Measurements from ENCODE around the gene C11orf42.

C11orf42 gene

GRCh38 chr11:6237761-6238302 is 32.5 kb downstream of the C11orf42 start:
- ChIA-PET CTCF (interaction anchor here (0.7 to 4.0 kb wide), 3 partner anchors 14 to 125 kb away, joined by 4 to 25 read pairs (median 4); no protein-coding TSS in a partner anchor), POLR2A (no interaction called here)
- no peaks in the 10 kb centered on the region for H3K9me3 ChIP-seq (ENCODE audit: control insufficient read depth, insufficient read depth, low read depth, low read length)
- no peaks in the 10 kb centered on the region for H3K36me3 ChIP-seq (ENCODE audit: control insufficient read depth in 2 of 2, insufficient read depth in 1 of 2, low read length in 2 of 2)
- H3K27ac ChIP-seq (ENCODE audit: extremely low read depth, low read depth, low read length): no peak overlapping the region
- no peak overlapping the region for H3K4me3 ChIP-seq (ENCODE audit: low read depth, low read length)
- no peaks in the 10 kb centered on the region for H3K4me1 ChIP-seq (ENCODE audit: control insufficient read depth, insufficient read depth, low read length)
- TF ChIP-seq SP2 (tag by site-specific recombination; IDR thresholded peaks at IDR 0.05) (no peak), ZFP3 (tag by site-specific recombination; IDR thresholded peaks at IDR 0.05; ENCODE audit: low read depth) (peak; percentile 70), ZNF776 (tag by site-specific recombination; IDR thresholded peaks at IDR 0.05; ENCODE audit: borderline replicate concordance) (no peak), TSHZ1 (tag by site-specific recombination; IDR thresholded peaks at IDR 0.05; ENCODE audit: borderline replicate concordance) (no peak), ZNF302 (tag by site-specific recombination; IDR thresholded peaks at IDR 0.05; ENCODE audit: low read depth) (no peak), SP3 (tag by site-specific recombination; IDR thresholded peaks at IDR 0.05) (no peak), ZNF521 (tag by site-specific recombination; IDR thresholded peaks at IDR 0.05) (no peak), ZNF221 (tag by site-specific recombination; IDR thresholded peaks at IDR 0.05; ENCODE audit: borderline replicate concordance) (no peak)

- H3K9me3 ChIP-seq (ENCODE audit: control insufficient read depth, insufficient read depth, low read depth, low read length): no peaks in the 10 kb centered on the region
- no peak for TF ChIP-seq ZNF626 (tag by site-specific recombination; IDR thresholded peaks at IDR 0.05)
- TF ChIP-seq ZNF449 (tag by site-specific recombination; IDR thresholded peaks at IDR 0.05): peak; percentile 38; the same call in 1 of the 2 replicates
- no peak for TF ChIP-seq ZNF354C (tag by site-specific recombination; IDR thresholded peaks at IDR 0.05; ENCODE audit: borderline replicate concordance, low read depth)
- no peak for TF ChIP-seq ZNF302 (tag by site-specific recombination; IDR thresholded peaks at IDR 0.05; ENCODE audit: low read depth)
- TF ChIP-seq ZNF530 (tag by site-specific recombination; IDR thresholded peaks at IDR 0.05; ENCODE audit: low read depth): no peak
- H3K4me3 ChIP-seq (ENCODE audit: low read depth, low read length): no peak within 1 kb of the TSS
- ChIA-PET POLR2A (no interaction called here), CTCF (interaction anchor here (0.7 to 4.0 kb wide), 3 partner anchors 13 to 124 kb away, joined by 4 to 25 read pairs (median 8); no protein-coding TSS in a partner anchor)
- H3K27ac ChIP-seq (ENCODE audit: extremely low read depth, low read depth, low read length): no peak within 1 kb of the TSS
- H3K4me1 ChIP-seq (ENCODE audit: control insufficient read depth, insufficient read depth, low read length): no peaks in the 10 kb centered on the region
- no peaks in the 10 kb centered on the region for H3K36me3 ChIP-seq (ENCODE audit: control insufficient read depth in 2 of 2, insufficient read depth in 1 of 2, low read length in 2 of 2)
Observed at GRCh38 chr11:6238902-6239301, 33.5 kb downstream of the C11orf42 start, which contains the start of gene CNGA4. TSS of gene CNGA4 (plus strand) at chr11:6239089. CDS start at chr11:6239207, 118 bp downstream.

GRCh38 chr11:6240139-6240538 is 34.8 kb downstream of the C11orf42 start:
- no peak overlapping the region for H3K27ac ChIP-seq (ENCODE audit: extremely low read depth, low read depth, low read length)
- CTCF ChIA-PET: interaction anchor here (0.6 kb wide), 1 partner anchor 11 kb away, joined by 3 read pairs; no protein-coding TSS in a partner anchor
- POLR2A ChIA-PET: no interaction called here
- H3K4me1 ChIP-seq (ENCODE audit: control insufficient read depth, insufficient read depth, low read length): no peaks in the 10 kb centered on the region
- H3K9me3 ChIP-seq (ENCODE audit: control insufficient read depth, insufficient read depth, low read depth, low read length): no peaks in the 10 kb centered on the region
- H3K4me3 ChIP-seq (ENCODE audit: low read depth, low read length): no peak overlapping the region
- no peaks in the 10 kb centered on the region for H3K36me3 ChIP-seq (ENCODE audit: control insufficient read depth in 2 of 2, insufficient read depth in 1 of 2, low read length in 2 of 2)
- no peak for TF ChIP-seq ZNF223 (tag by site-specific recombination; IDR thresholded peaks at IDR 0.05)
- TF ChIP-seq ZNF350 (tag by site-specific recombination; IDR thresholded peaks at IDR 0.05): no peak
- TF ChIP-seq ZNF26 (tag by site-specific recombination; IDR thresholded peaks at IDR 0.05): no peak
- TF ChIP-seq ZNF423 (tag by site-specific recombination; IDR thresholded peaks at IDR 0.05): no peak
- TF ChIP-seq ZNF549 (tag by site-specific recombination; IDR thresholded peaks at IDR 0.05): no peak
- TF ChIP-seq ZNF202 (tag by site-specific recombination; IDR thresholded peaks at IDR 0.05; ENCODE audit: borderline replicate concordance): no peak
- no peak for TF ChIP-seq RBAK (tag by site-specific recombination; IDR thresholded peaks at IDR 0.05)
- no peak for TF ChIP-seq ZNF843 (tag by site-specific recombination; IDR thresholded peaks at IDR 0.05)
- no peak for TF ChIP-seq PBX3 (CRISPR knock-in tag; IDR thresholded peaks at IDR 0.05)
- no peak for TF ChIP-seq ZNF302 (tag by site-specific recombination; IDR thresholded peaks at IDR 0.05; ENCODE audit: low read depth)
- no peak for TF ChIP-seq SP7 (tag by site-specific recombination; IDR thresholded peaks at IDR 0.05)
- no peak for TF ChIP-seq FEZF1 (tag by site-specific recombination; IDR thresholded peaks at IDR 0.05)
- TF ChIP-seq ZBTB8A (tag by site-specific recombination; IDR thresholded peaks at IDR 0.05): no peak

All from HEK293 (cell line).